NCI-H2227 (cell line): Measurements from ENCODE around the gene NSMCE3.
A peak's percentile ranks its signal among the peaks of the same experiment; 100 is the strongest.

Source experiments
- DNase-seq: peaks from one replicate; lab custom pipeline; 2025; ENCODE audit not compliant: unreplicated experiment; lab: John Stamatoyannopoulos, UW

NSMCE3 gene

GRCh38 chr15:29269485-29270168, at the start of gene NSMCE3:
TSS of gene NSMCE3 (minus strand) at chr15:29269822. CDS start at chr15:29269705, 117 bp downstream.
- peak; percentile 88 for DNase-seq

- no peak for DNase-seq
These were observed 46.8 kb upstream of the NSMCE3 start for GRCh38 chr15:29316422-29316821.

- no peak for DNase-seq
These were observed 42.8 kb upstream of the NSMCE3 start for GRCh38 chr15:29312387-29312786.

GRCh38 chr15:29311696-29312095, 42.1 kb upstream of the NSMCE3 start:
- DNase-seq = no peak

- DNase-seq = no peak
These were observed 39.5 kb upstream of the NSMCE3 start for GRCh38 chr15:29309139-29309538.

- DNase-seq = no peak
These were observed 38.7 kb upstream of the NSMCE3 start for GRCh38 chr15:29308299-29308698.

- no peak for DNase-seq
These were observed 35.9 kb upstream of the NSMCE3 start for GRCh38 chr15:29305556-29305955.

- DNase-seq = no peak
These were observed 33.2 kb upstream of the NSMCE3 start for GRCh38 chr15:29302871-29303270.

GRCh38 chr15:29299784-29300183, 30.2 kb upstream of the NSMCE3 start:
- DNase-seq = no peak

- DNase-seq = no peak
These were observed 29.7 kb upstream of the NSMCE3 start for GRCh38 chr15:29299331-29299730.

GRCh38 chr15:29294732-29295325, 25.2 kb upstream of the NSMCE3 start:
- DNase-seq = no peak

- no peak for DNase-seq
These were observed 21.6 kb upstream of the NSMCE3 start for GRCh38 chr15:29291067-29291845.

- no peak for DNase-seq
These were observed 19.6 kb upstream of the NSMCE3 start for GRCh38 chr15:29289173-29289572.

GRCh38 chr15:29285386-29285785, 15.8 kb upstream of the NSMCE3 start:
- no peak for DNase-seq

GRCh38 chr15:29283381-29283780, 13.8 kb upstream of the NSMCE3 start:
- DNase-seq = no peak

- DNase-seq = no peak
These were observed 10.9 kb upstream of the NSMCE3 start for GRCh38 chr15:29280514-29280913.

- no peak for DNase-seq
These were observed 8.9 kb upstream of the NSMCE3 start for GRCh38 chr15:29278436-29279105.

GRCh38 chr15:29276366-29276765, 6.7 kb upstream of the NSMCE3 start:
- no peak for DNase-seq

GRCh38 chr15:29275855-29276254, 6.2 kb upstream of the NSMCE3 start:
- no peak for DNase-seq

GRCh38 chr15:29274946-29275345, 5.3 kb upstream of the NSMCE3 start:
- no peak for DNase-seq

- DNase-seq = no peak
These were observed 2.6 kb upstream of the NSMCE3 start for GRCh38 chr15:29272219-29272618.

- DNase-seq = no peak
These were observed 1.4 kb upstream of the NSMCE3 start for GRCh38 chr15:29270976-29271375.
